MM.1S (cell line): ENCODE measurements around the gene VPS35L.

Source experiments
- DNase-seq: peaks from one replicate; pipeline ENCODE4 v3.0.0-alpha.2; 2015
- H2AFZ ChIP-seq: fragments of 300-600 bp; sonication (generic); 2 replicates; pipeline ENCODE4 v1.6.0; 2016; ENCODE audit warnings: antibody characterized with exemption, low read length
- H3F3A ChIP-seq: fragments of 300-600 bp; sonication (generic); 2 replicates; pipeline ENCODE4 v1.6.1; 2016; ENCODE audit warnings: mild to moderate bottlenecking, antibody characterized with exemption, low read length, moderate library complexity, mixed read lengths; ENCODE audit not compliant: insufficient read depth
- H3K27ac ChIP-seq: fragments of 300-600 bp; sonication (generic); 2 replicates; pipeline ENCODE4 v1.5.1; 2016; ENCODE audit warnings: mild to moderate bottlenecking, low read length
- H3K27me3 ChIP-seq: fragments of 300-600 bp; sonication (generic); replicated peaks from 2 replicates; pipeline ENCODE4 v1.6.0; 2016; ENCODE audit warnings: low read length; ENCODE audit not compliant: insufficient read depth
- H3K36me3 ChIP-seq: fragments of 300-600 bp; sonication (generic); replicated peaks from 2 replicates; pipeline ENCODE4 v1.6.1; 2016; ENCODE audit warnings: mild to moderate bottlenecking, low read length, mixed read lengths; ENCODE audit not compliant: insufficient read depth
- H3K4me1 ChIP-seq: fragments of 300-600 bp; sonication (generic); 2 replicates; pipeline ENCODE4 v1.6.1; 2016; ENCODE audit warnings: low read length, mixed read lengths
- H3K4me2 ChIP-seq: fragments of 300-600 bp; sonication (generic); 2 replicates; pipeline ENCODE4 v1.6.0; 2016; ENCODE audit warnings: low read depth, low read length
- H3K4me3 ChIP-seq: fragments of 300-600 bp; sonication (generic); 2 replicates; pipeline ENCODE4 v1.5.1; 2016; ENCODE audit warnings: low read length, mixed read lengths
- H3K79me2 ChIP-seq: fragments of 300-600 bp; sonication (generic); 2 replicates; pipeline ENCODE4 v1.6.1; 2016; ENCODE audit warnings: mixed run types, low read length, mixed read lengths
- H3K9ac ChIP-seq: fragments of 300-600 bp; sonication (generic); 2 replicates; pipeline ENCODE4 v1.6.1; 2016; ENCODE audit warnings: low read length, mixed read lengths
- H3K9me2 ChIP-seq: fragments of 300-600 bp; sonication (generic); replicated peaks from 2 replicates; pipeline ENCODE4 v1.6.1; 2016; ENCODE audit warnings: mild to moderate bottlenecking, low read length, mixed read lengths; ENCODE audit not compliant: insufficient read depth
- H3K9me3 ChIP-seq: fragments of 300-600 bp; sonication (generic); replicated peaks from 2 replicates; pipeline ENCODE4 v1.6.1; 2016; ENCODE audit warnings: mild to moderate bottlenecking, low read length, mixed read lengths; ENCODE audit not compliant: insufficient read depth
- H4K20me1 ChIP-seq: fragments of 300-600 bp; sonication (generic); 2 replicates; pipeline ENCODE4 v1.6.1; 2016; ENCODE audit warnings: mild to moderate bottlenecking, low read length, moderate library complexity, mixed read lengths; ENCODE audit not compliant: insufficient read depth
- EZH2 ChIP-seq: fragments of 300-600 bp; sonication (generic); optimal IDR thresholded peaks from 2 replicates; pipeline ENCODE3; 2017; ENCODE audit warnings: low read depth, mild to moderate bottlenecking, antibody characterized with exemption, low read length, mixed read lengths
- EZH2phosphoT487 ChIP-seq: fragments of 300-600 bp; sonication (generic); IDR thresholded peaks from 2 replicates; pipeline ENCODE4 v1.6.1; 2018; ENCODE audit warnings: antibody characterized with exemption, low read length
- TF ChIP-seq, protein P1 (sequence below): fragments of 300-600 bp; sonication (generic); IDR thresholded peaks from 2 replicates; pipeline ENCODE4 v1.5.1; 2016; ENCODE audit warnings: antibody characterized with exemption, low read length, mixed read lengths

Gene VPS35L

GRCh38 chr16:19708296-19709205 lies 153.0 kb downstream of the VPS35L start:
- no peaks in the 10 kb centered on the region for H3K79me2 ChIP-seq
- H3F3A ChIP-seq, result no peaks in the 10 kb centered on the region
- H3K9me2 ChIP-seq, result no peaks in the 10 kb centered on the region
- H3K4me1 ChIP-seq, result no peaks in the 10 kb centered on the region
- H3K27ac ChIP-seq, result no peak overlapping the region
- no peaks in the 10 kb centered on the region for H4K20me1 ChIP-seq
- H2AFZ ChIP-seq, result no peak overlapping the region
- no peak overlapping the region for H3K4me2 ChIP-seq
- TF ChIP-seq, protein P1, sequence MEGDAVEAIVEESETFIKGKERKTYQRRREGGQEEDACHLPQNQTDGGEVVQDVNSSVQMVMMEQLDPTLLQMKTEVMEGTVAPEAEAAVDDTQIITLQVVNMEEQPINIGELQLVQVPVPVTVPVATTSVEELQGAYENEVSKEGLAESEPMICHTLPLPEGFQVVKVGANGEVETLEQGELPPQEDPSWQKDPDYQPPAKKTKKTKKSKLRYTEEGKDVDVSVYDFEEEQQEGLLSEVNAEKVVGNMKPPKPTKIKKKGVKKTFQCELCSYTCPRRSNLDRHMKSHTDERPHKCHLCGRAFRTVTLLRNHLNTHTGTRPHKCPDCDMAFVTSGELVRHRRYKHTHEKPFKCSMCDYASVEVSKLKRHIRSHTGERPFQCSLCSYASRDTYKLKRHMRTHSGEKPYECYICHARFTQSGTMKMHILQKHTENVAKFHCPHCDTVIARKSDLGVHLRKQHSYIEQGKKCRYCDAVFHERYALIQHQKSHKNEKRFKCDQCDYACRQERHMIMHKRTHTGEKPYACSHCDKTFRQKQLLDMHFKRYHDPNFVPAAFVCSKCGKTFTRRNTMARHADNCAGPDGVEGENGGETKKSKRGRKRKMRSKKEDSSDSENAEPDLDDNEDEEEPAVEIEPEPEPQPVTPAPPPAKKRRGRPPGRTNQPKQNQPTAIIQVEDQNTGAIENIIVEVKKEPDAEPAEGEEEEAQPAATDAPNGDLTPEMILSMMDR, result no peak
- no peak for TF ChIP-seq EZH2
- TF ChIP-seq EZH2phosphoT487, result no peak
- H3K4me3 ChIP-seq, result no peak overlapping the region
- H3K36me3 ChIP-seq, result no peaks in the 10 kb centered on the region
- no peaks in the 10 kb centered on the region for H3K9me3 ChIP-seq
- no peak for DNase-seq
- no peaks in the 10 kb centered on the region for H3K27me3 ChIP-seq
- H3K9ac ChIP-seq, result no peak overlapping the region

DNA sequence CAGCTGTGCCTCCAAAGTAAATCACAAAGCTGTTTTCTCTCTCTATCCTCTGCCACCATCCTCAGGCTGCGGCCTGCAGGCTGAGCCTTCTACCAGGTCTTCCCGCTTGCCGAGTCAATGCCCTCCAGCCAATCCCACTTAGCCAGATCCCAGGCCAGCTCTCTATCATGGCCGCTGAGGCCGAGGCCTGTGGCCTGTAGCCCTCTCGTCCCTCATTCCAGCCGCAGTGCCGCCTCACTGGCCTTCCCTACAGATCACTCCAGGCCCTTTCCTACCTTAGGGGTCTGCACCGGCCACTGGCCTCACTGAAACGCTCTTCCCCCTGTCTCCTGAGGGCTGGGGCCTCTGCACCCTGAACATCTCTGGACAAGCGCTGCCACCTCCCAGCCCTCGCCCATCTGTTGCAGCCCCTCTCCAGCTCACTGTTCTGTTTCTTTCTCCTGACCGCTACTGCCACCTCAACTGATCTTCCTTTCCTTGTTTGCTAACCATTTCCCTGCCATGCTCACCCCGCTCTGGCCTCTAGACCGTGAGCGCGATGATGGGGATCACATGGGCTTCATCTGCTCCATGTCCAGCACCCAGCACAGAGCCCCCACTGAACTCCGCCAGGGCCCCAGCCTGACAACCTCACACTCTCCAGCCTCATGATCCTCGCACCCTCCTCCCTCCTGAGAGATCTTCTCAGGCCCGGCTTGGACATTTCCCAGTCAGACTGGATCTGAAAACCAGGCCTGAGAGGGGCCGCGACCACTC lies 154.1 kb downstream of the VPS35L start:
- H3K4me3 ChIP-seq, result no peak overlapping the region
- no peaks in the 10 kb centered on the region for H3K9me2 ChIP-seq
- TF ChIP-seq EZH2phosphoT487 (no peak), EZH2 (no peak)
- TF ChIP-seq, protein P1, result no peak
- no peaks in the 10 kb centered on the region for H3K9me3 ChIP-seq
- peaks cover 5% of the 10 kb centered on the region; the same call in 1 of the 2 replicates for H3K36me3 ChIP-seq
- no peak for DNase-seq
- no peak overlapping the region for H3K9ac ChIP-seq
- no peak overlapping the region for H3K4me2 ChIP-seq
- peaks cover 6% of the 10 kb centered on the region; the same call in 1 of the 2 replicates for H3K79me2 ChIP-seq
- H4K20me1 ChIP-seq, result no peaks in the 10 kb centered on the region
- H3K27me3 ChIP-seq, result no peaks in the 10 kb centered on the region
- no peak overlapping the region for H3K27ac ChIP-seq
- H3K4me1 ChIP-seq, result no peaks in the 10 kb centered on the region
- H2AFZ ChIP-seq, result no peak overlapping the region
- H3F3A ChIP-seq, result no peaks in the 10 kb centered on the region

- H3K27me3 ChIP-seq, result no peaks in the 10 kb centered on the region
- no peaks in the 10 kb centered on the region for H3K9me3 ChIP-seq
- no peaks in the 10 kb centered on the region for H3K9me2 ChIP-seq
- H3F3A ChIP-seq, result no peaks in the 10 kb centered on the region
- no peak overlapping the region for H3K4me2 ChIP-seq
- TF ChIP-seq EZH2phosphoT487 (no peak), EZH2 (no peak)
- TF ChIP-seq, protein P1, result no peak
- no peak overlapping the region for H3K9ac ChIP-seq
- H3K36me3 ChIP-seq, result peaks cover 6% of the 10 kb centered on the region; the same call in 1 of the 2 replicates
- no peak overlapping the region for H2AFZ ChIP-seq
- DNase-seq, result no peak
- H4K20me1 ChIP-seq, result no peaks in the 10 kb centered on the region
- H3K79me2 ChIP-seq, result peaks cover 14% of the 10 kb centered on the region
- H3K4me1 ChIP-seq, result no peaks in the 10 kb centered on the region
- H3K27ac ChIP-seq, result no peak overlapping the region
- H3K4me3 ChIP-seq, result no peak overlapping the region
These were observed 154.8 kb downstream of the VPS35L start for GRCh38 chr16:19710191-19710908.
